ENCODE results near the gene FRMD6. TPM values are rescaled to one million over a fixed set of nuclear protein-coding genes. Genes with fewer than 3 reads are reported as not detected.

FRMD6 gene
- total and polyA plus RNA-seq, 2 experiments from 2014 or later = 5.4 to 18.7 TPM

GRCh38 chr14:51723990-51724389 lies 72.3 kb downstream of the FRMD6 start (continued):
- TF ChIP-seq REST (IDR thresholded peaks at IDR 0.05; ENCODE audit: unreplicated experiment) = no peak

- no peaks in the 10 kb centered on the region for H3F3A ChIP-seq (replicated peaks; ENCODE audit: low read depth)
- TF ChIP-seq CREB1 (CRISPR knock-in tag; IDR thresholded peaks at IDR 0.05; ENCODE audit: low read depth) = no peak
- Mint-ChIP-seq H3K27me3 (ENCODE audit: insufficient read depth, low read depth, poor library complexity) (no peaks in the 10 kb centered on the region), H3K36me3 (ENCODE audit: low read depth) (peaks cover 16% of the 10 kb centered on the region; the same call in 2 of the 3 replicates), H3K4me3 (no peak overlapping the region), H3K4me1 (peaks cover 5% of the 10 kb centered on the region), H3K9me3 (no peaks in the 10 kb centered on the region), H3K27ac (no peak overlapping the region)
- no peaks in the 10 kb centered on the region for H3K9me2 ChIP-seq (ENCODE audit: insufficient read depth)
- ATAC-seq = no peak
- no peak overlapping the region for H2AFZ ChIP-seq
- 0 out of 2 replicates have a peak, but pooled peaks cover 3% of the 10 kb centered on the region for H4K20me1 ChIP-seq (replicated peaks; ENCODE audit: insufficient read depth)
- 0 out of 2 replicates have a peak, but pooled peaks cover 3% of the 10 kb centered on the region for H3K4me1 ChIP-seq (ENCODE audit: insufficient read depth)
- peaks cover 3% of the 10 kb centered on the region; the same call in 1 of the 2 replicates for H3K36me3 ChIP-seq (ENCODE audit: insufficient read depth)
- no peaks in the 10 kb centered on the region for H3K79me2 ChIP-seq (replicated peaks; ENCODE audit: insufficient read depth)
- no peak for DNase-seq (ENCODE audit: low spot score)
- H3K27me3 ChIP-seq (ENCODE audit: insufficient read depth) = no peaks in the 10 kb centered on the region
- no peak overlapping the region for H3K4me2 ChIP-seq
- H3K4me3 ChIP-seq = no peak overlapping the region
- no peak overlapping the region for H3K27ac ChIP-seq (ENCODE audit: low read depth)
These were observed 72.9 kb downstream of the FRMD6 start for GRCh38 chr14:51724650-51725049.

- peaks cover 5% of the 10 kb centered on the region for H3K4me1 Mint-ChIP-seq
These were observed 73.4 kb downstream of the FRMD6 start for GRCh38 chr14:51725061-51725460.

More at GRCh38 chr14:51725061-51725460, 73.4 kb downstream of the FRMD6 start:
- ATAC-seq (no peak), DNase-seq (ENCODE audit: low spot score) (no peak)
- H3K4me3 Mint-ChIP-seq = no peak overlapping the region
- peaks cover 12% of the 10 kb centered on the region; the same call in 2 of the 3 replicates for H3K36me3 Mint-ChIP-seq (ENCODE audit: low read depth)
- no peak for TF ChIP-seq EZH2phosphoT487 (IDR thresholded peaks at IDR 0.05; ENCODE audit: unreplicated experiment)
- no peak for TF ChIP-seq JUNB (IDR thresholded peaks at IDR 0.05; ENCODE audit: unreplicated experiment)
- TF ChIP-seq CTCF (conservative IDR thresholded peaks at IDR 0.05; ENCODE audit: low read depth in 2 of 2) = no peak
- no peak for TF ChIP-seq REST (IDR thresholded peaks at IDR 0.05; ENCODE audit: unreplicated experiment)
- 0 out of 2 replicates have a peak, but pooled peaks cover 3% of the 10 kb centered on the region for H4K20me1 ChIP-seq (replicated peaks; ENCODE audit: insufficient read depth)
- H3K9me2 ChIP-seq (ENCODE audit: insufficient read depth) = no peaks in the 10 kb centered on the region
- no peaks in the 10 kb centered on the region for H3K27me3 Mint-ChIP-seq (ENCODE audit: insufficient read depth, low read depth, poor library complexity)
- H3K27ac ChIP-seq (ENCODE audit: low read depth) = no peak overlapping the region
- no peak overlapping the region for H3K4me2 ChIP-seq
- H3K36me3 ChIP-seq (ENCODE audit: insufficient read depth) = peaks cover 3% of the 10 kb centered on the region; the same call in 1 of the 2 replicates
- H2AFZ ChIP-seq = no peak overlapping the region
- no peaks in the 10 kb centered on the region for H3F3A ChIP-seq (replicated peaks; ENCODE audit: low read depth)
- H3K27me3 ChIP-seq (ENCODE audit: insufficient read depth) = no peaks in the 10 kb centered on the region
- 0 out of 2 replicates have a peak, but pooled peaks cover 3% of the 10 kb centered on the region for H3K4me1 ChIP-seq (ENCODE audit: insufficient read depth)
- no peaks in the 10 kb centered on the region for H3K9me3 Mint-ChIP-seq
- H3K4me3 ChIP-seq = no peak overlapping the region
- H3K27ac Mint-ChIP-seq = no peak overlapping the region
- no peaks in the 10 kb centered on the region for H3K79me2 ChIP-seq (replicated peaks; ENCODE audit: insufficient read depth)
